NAMALWA (cell line): ENCODE data around the gene LYST.
"Not testable (repeated sequence)": the region's sequence is repeated elsewhere in the genome, so short reads cannot be mapped to it uniquely, and the experiment has no call there.

Experiments
- DNase-seq: peaks from one replicate; pipeline ENCODE4 v3.0.0-alpha.2; 2015; ENCODE audit warnings: low spot score

Gene LYST

DNA sequence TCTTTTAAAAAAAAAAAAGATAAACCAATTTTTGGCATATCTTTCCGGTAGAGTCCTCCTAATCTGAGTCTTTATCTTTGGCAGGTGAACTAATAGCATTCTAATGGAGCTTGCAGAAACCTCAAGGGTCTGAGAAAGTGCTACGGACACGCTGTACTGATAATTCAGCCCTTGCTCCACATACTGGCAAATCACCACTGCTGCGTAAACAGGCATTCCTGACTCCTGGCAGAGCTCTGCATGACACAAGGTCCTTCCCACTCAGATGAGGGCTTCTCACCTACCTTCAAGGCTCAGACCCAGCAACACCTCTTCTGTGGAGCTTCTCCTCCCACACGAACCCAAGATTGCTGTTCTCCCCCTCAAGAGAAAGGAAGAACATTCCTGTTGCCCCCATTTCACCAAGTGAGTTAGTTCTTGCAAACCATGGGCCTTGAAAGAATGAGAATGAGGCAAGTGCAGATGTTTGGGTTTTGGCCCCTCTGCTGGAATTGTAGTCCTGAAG lies 48.0 kb downstream of the LYST start:
- no peak for DNase-seq

DNA sequence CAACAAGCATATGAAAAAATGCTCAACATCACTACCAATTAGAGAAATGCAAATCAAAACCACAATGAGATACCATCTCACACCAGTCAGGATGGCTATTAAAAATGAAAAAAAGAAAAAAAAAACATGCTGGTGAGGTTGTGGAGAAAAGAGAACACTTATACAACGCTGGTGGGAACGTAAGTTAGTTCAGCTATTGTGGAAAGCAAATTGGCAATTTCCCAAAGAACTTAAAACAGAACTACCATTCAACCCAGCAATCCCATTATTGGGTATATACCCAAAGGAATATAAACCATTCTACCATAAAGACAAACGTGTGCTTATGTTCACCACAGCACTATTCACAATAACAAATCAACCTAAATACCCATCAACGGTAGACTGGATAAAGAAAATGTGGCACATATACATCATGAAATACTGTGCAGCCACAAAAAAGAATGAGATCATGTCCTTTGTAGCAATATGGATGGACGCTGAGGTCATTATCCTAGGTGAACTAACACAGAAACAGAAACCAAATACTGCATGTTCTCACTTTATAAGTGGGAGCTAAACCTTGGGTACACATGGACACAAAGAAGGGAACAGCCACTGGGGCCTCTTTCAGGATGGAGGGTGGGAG lies 49.5 kb downstream of the LYST start:
- DNase-seq = no peak

DNA sequence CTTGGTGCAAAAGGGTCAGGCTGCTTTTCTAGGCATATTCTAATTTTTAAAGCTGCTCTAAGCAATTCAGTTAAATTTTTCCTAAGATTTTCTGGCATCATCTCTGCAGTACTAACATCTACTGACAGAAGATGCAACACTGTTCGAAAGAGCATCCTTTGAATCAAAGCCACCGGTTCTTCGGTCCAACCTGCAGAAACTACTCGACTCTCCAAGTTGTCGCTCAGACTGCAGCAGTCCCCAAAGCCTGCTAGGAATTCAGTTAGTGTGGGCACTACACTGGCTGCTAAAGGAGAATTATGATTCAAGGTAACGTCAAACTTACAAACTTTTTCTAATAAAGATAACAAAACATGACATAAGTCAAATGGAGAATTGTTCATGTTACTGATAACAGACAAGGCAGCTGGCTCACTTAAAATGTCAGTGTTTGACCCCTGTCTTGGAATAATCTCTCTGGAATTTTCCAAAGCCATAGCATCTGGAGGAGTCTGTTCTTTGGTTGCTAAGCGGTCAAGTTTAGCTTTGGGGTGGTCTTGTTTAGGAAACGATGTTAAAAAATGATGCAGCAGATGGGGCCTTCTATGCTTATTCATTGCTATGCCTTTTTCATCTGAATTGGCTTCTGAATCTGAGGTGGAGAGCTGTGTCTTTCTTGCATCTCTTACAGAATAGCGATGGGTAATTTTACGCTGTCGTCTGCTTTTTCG lies 56.9 kb downstream of the LYST start:
- no peak for DNase-seq

DNA sequence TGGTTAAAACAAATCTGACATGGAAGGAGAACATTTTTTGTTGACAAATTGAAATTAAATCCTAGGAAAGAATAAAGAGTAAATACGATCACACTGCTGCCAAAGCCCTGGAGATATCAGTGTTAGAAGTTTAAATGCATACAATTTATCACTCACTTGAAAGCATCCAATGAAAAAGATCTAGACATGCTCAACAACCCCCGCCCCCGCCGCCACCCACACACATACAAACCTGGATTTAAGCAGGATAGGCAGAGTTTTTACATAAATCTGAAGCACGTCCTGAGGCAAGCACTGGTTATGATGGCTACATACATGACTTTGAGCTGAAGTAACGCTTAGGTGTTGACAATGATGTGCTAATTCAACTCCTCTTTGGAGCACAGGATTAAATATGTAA lies 58.5 kb downstream of the LYST start:
- DNase-seq = no peak

DNA sequence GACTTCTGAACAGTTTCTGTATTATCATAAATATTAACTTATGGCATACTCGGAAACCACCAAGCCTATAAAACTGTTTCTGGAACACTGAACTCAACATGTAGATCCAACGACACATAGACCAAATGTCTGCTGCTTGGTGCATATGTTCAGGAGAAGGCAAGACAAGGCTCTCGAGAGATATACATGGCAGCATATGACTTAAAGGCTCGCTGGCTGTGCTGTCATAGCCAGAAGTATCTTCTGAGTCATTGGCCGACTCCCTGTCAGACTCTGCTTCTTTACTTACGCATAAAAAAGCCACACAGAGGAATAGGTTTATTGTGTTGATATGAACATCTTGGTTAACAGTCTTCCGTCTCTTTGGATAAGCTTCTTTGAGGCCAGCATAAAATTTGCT lies 60.6 kb downstream of the LYST start:
- no peak for DNase-seq

DNA sequence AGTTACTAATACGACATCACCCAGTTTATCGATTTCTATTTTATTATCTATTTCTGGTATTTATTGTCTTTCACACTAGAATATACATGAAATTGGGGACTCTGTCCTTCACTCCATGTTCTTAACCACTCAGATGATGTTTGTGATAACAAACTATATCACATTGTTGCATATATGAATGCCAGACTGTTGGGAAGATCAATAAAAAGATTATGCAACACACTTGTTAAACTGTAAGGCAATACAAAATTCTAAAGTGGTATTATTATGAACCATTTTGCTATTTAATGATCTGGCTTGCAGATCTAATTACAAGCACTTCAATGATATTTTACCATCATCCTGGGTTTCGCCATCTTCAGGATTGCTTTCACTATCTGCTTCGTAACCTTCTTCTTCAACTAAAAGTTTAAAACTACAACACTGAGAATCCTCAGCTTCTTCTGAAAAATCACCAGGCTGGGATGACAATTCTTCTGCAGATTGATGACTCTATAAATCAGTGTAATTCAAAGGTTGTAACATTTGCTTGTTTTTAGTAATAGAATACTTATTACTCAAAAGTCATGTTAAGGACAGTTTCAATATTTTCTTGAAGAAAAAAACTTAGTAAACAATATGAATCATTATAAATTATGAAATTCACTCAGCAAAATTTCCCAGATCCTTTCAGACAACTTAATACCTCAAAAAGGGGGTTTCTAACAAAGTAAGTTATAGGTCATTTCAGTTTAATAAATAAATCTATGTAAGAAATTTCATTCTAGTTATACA lies 63.9 kb downstream of the LYST start:
- DNase-seq = no peak

DNA sequence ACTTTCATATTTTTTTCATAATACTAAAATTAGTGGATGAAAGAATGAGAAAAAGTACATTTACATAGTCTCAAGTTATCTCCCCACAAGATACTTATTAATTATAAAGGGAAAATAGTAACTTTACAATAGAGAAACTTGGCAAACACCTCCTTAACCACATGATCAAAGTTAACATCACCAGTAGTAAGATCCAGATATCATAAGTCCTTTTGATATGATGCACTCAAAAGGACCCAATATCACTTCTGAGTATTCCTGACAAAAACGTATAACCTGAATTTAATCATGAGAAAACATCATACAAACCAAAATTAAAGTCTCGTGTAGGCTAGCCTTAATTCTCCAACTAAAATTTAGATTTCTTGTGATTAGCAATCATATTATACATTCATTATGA lies 67.4 kb downstream of the LYST start:
- DNase-seq = no peak

DNA sequence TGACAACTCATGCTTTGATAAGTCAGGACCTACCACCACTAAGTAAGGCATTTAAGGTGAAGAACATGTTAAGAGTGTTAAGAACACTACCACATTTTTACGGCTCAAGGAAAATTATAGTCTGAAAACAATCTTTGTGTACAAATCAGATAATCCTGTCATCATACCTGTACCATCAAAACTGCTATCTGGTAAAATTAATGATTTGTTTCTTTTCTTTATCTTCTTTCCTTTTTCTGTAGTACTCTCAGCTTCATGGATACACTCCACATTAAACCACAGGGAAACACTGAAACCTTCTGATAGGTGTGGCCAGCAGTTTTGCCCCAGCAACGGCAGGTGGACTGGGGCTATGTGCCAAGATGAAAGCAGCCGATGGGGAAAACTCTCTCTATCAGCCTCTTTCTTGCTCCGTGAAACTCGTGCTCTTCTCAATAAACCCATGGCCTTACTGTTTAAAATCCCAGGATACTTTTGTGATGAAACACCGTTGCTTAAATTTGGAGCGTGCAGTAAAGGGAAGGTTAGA lies 75.1 kb downstream of the LYST start:
- DNase-seq = no peak

DNA sequence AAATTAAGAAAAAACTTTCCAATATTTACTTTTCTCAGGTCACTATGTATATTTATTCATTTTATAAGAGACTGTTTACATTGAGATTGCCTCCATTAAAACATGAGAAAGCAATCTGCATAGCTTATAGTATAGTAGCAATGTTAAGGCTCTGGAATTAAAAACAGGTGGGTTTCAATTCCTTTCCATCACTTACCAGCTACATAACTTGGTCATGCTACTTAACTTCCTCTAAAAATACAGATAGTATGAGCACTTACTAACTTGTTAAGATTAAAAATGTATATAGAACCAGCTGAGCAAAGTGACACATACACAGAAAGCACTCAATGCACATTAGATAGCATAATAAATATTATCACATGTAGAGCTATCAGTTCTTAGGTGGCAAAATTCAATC lies 76.6 kb downstream of the LYST start:
- no peak for DNase-seq

DNA sequence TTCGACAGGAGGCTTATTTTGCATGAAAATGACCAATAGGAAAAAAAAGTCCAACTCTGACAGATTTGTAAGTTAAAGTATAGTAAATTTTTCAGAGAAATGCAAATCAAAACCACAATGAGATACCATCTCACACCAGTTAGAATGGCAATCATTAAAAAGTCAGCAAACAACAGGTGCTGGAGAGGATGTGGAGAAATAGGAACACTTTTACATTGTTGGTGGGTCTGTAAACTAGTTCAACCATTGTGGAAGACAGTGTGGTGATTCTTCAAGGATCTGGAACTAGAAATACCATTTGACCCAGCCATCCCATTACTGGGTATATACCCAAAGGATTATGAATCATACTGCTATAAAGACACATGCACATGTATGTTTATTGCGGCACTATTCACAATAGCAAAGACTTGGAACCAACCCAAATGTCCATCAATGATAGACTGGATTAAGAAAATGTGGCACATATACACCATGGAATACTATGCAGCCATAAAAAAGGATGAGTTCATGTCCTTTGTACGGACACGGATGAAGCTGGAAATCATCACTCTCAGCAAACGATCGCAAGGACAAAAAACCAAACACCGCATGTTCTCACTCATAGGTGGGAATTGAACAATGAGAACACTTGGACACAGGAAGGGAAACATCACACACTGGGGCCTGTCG lies 80.3 kb downstream of the LYST start:
- DNase-seq = not testable (repeated sequence)

DNA sequence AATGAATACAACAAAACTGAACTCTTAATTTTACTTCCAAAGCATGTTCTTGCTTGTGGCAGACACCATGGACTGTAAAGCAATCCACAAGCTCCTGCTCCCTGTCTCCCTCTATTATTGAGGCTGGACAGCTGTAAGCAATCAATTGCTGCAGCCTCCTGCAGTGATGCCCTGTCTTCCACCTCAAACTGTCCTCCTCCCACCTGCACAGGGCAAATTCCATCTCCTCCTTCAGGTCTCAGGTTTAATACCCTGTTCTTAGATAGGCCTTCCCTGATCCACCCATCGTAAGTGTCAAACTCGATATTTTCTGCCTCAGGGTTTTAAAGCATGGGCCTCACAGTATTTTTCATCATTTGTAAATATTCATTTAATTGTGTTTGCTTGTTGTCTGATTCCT lies 81.8 kb downstream of the LYST start:
- DNase-seq = no peak

DNA sequence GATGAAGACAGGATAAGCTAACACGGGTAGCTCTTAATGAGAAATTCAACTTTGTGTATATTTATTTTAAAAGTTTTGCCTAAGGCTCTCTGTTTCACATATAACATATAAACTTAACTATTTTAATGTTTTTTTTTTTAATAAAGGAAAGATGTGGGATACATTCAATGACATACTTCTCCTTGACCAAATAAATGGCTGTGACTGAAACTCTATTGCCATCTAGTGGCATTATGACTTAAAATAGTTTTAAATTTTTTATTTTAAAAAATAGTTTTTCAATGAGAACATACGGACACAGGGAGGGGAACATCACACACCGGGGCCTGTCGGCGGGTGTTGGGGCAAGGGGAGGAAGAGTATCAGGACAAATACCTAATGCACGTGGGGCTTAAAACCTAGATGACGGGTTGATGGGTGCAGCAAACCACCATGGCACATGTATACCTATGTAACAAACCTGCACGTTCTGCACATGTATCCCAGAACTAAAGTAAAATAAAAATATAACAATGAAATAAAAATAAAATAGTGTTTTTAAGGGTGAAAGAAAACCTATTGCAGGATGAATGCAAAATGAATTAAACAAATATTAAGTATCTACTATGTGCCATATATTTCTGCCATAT lies 83.4 kb downstream of the LYST start:
- peak; percentile 54 for DNase-seq

DNA sequence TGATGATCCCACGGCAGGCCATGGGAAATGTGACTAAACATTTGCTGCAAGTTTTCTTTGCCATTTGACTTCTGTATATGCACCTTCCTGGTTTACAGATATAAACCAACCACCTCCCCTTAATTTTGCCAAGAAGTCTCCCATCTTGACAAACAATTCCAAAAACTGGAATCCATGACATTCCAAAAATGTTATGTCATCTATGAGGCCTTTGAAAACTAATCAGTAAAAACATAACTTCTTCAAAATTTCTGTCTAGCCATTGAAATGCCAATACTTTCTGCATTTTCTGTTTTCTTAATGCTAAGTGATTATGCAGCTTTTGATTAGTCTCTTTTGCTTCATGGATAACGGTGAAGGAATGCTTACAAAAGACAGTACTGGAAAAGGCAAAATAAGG lies 84.1 kb downstream of the LYST start:
- DNase-seq = no peak

DNA sequence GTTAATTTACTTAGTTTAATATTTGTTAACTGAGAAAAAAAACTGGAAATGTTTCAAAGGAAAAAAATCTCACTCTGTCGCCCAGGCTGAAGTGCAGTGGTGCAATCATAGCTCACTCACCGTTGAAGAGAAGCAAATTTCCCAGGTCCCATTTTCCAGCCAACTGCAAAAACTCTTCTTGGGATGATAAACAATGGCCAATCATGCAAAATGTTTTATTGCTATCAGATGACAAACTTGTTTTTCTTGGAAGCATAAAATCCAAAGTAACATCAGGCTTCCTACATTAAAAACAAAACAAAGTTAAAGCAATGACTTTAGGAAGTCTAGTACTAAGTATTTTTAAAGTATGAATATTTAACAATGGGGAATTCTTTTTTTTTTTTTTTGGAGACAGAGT lies 84.9 kb downstream of the LYST start:
- DNase-seq = no peak

DNA sequence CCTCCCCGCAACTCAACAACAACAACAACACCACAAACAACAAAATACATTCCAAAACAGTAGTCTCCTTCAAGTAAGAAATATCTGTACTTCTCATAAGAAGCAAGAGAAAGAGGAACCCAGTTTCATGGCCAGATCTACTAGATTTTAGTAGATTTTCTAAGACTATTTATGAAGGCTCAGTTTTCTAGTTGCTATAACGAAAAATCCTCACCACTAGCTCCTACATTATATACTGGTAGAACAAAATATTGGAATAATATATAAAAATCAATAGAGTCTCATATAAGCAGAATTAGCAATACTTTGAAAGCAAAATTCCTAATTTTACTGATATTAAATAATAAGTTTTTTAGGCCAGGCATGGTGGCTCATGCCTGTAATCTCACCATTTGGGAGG lies 86.9 kb downstream of the LYST start:
- no peak for DNase-seq

DNA sequence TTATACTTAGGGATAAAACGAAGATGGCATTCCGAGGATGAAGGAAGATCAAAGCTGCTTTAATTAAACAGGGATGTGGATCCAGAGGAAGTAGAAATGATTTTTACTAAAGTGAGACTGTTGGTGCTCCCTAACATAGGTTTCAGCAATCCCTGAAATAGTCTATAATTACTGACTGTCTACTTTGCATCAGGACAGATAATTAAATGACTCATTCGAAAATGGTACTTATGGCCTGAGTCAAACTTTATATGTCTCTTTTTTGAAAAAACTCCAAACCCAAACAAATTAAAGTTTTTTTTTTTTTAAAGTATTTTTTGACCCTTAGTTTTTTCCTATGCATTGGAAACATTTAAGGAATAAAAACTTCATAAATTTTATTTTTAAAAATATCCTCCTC lies 90.3 kb downstream of the LYST start:
- DNase-seq = no peak

DNA sequence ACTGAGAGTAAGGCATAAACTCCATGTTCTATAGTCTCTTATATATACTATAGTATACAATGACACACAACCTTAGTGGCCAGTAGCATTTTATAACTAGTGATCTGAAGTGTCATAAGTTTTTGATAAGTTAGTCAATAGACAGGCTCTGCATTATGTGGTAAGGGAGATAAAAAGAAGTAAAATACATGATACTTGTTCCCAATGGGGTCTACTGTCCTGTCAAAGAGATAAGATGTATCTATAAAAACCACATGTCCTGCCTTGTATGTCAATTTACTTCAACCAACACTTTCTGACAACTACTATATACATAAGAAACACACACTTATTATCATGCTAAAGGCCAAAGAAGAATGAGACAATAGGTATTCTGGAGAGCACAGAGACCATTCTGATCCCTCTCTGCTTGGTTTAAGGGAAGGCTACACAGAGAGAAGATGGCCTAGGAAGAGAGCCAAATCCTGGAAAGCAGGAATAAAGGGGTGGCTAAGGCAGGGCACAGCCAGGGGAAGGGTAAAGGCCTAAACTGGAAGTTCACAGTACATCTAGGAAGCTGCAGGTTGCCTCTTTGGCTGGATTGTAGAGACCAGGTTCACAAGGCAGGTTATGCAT lies 91.4 kb downstream of the LYST start:
- DNase-seq = no peak

DNA sequence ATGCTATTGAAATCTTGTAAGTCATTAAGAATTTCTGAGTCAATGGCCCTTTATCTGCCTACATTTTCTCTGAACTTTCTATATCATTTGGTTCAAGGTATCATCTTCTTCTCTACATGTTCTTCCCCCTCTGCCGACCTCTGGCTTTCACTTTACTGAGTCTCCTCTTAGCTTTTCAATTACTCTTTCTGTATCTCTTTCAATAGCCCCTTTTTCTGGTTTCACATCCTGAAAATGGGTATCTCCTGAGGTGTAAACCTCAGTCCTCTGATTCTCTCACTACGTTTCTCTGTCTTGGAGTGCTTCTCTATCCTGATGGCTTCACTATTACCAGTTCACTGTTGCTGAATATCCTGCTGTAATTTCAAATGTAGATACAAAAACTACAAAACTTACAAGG lies 98.9 kb downstream of the LYST start:
- peak; percentile 34 for DNase-seq

DNA sequence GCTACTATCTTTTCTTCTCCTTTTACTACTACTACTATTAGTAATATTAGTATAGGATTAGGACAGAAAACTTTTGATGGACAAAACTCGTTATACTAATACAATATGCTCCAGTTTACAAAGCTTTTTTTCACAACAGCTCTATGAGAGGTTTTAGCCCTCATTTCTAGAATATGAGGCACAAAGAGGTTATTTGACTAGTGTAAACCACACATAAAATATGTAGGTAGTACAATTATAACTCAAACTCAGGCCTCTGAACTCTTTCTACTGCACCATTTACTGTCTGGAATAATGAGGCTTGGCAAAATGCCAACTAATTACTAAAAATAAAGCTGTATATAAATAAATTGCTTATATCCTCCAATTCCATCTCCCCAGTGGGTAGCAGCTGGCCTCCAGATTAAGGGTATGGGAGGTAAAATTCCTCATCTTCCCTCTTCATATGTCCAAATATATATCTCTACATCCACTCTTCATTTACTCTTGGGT lies 99.9 kb downstream of the LYST start:
- DNase-seq = no peak

DNA sequence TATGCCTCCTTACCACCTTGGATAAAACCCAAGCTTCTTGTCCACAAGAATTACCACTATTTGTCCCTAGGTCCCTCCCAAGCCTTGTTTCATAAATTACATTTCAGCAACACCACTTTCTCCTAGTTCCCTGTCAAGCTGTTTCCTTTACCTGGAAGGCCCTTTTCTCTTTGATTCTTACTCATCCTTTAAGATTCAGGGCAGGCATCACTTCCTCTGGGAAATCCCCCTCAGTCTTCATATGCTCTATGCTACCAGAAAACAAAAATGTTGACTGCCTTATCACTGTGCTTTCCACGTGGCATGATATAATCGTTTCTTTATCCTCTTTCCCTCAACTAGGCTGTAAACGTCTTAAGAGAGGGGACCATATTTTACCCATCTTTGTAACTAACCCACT lies 102.7 kb downstream of the LYST start:
- no peak for DNase-seq

DNA sequence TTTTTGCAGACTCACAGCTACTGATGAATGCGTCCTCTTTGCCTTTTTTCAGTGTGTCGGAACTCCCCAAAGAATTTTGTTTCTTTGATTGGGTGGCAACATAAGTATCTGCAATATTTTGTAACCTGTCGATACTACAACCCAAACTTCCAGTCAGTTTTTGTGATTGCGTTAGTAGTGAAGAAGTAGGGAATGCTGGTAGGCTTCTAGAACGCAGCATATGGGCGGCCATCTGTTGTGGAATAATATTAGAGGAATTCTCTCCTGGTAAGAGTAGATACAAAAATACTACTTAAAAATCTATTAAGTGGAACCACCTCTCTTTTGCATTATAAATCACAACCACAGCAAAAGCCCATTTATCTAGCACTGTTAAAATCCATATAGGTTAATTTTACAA lies 107.4 kb downstream of the LYST start:
- no peak for DNase-seq
